IMR-90 (cell line): Measurements from ENCODE around the gene UBQLN1. TPM values are rescaled to one million over a fixed set of nuclear protein-coding genes. Genes with fewer than 3 reads are reported as not detected.

Experiments
- ATAC-seq: fragments of 200-7000 bp; cut with Tn5 transposase; 2 replicates; pipeline ENCODE4 v1.9.1; 2020; ENCODE audit warnings: low read depth, mild to moderate bottlenecking, moderate library complexity
- BruUV-seq: library from RNA; stranded (reverse); fragments of 400-500 nt; replicated peaks from 2 replicates; lab custom pipeline; 2021; lab: Mats Ljungman, UMichigan
- CTCF ChIA-PET: fragments of 300-600 bp; formaldehyde crosslinking; extraction: SDS; loops from one replicate; lab custom pipeline; 2021; ENCODE audit warnings: antibody characterized with exemption; lab: Yijun Ruan, JAX
- POLR2A ChIA-PET: fragments of 300-600 bp; sonication (Branson Sonifier 250); formaldehyde crosslinking; loops from one replicate; lab custom pipeline; 2022; ENCODE audit warnings: antibody characterized with exemption; ENCODE audit not compliant: unreplicated experiment; lab: Charles Lee
- DNase-seq: peaks from one replicate; pipeline ENCODE4 v3.0.0; 2013
- H2AFZ ChIP-seq: replicated peaks from 2 replicates; pipeline ENCODE3; 2013; ENCODE audit warnings: low read length, mild to moderate bottlenecking; ENCODE audit not compliant: poor library complexity
- H2AK5ac ChIP-seq: 2 replicates; pipeline ENCODE4 v1.6.1; 2013; ENCODE audit warnings: low read depth, low read length, inconsistent platforms
- H2AK9ac ChIP-seq: replicated peaks from 2 replicates; pipeline ENCODE3; 2013; ENCODE audit warnings: mild to moderate bottlenecking, low read depth, low read length, moderate library complexity; ENCODE audit not compliant: poor library complexity
- H2BK120ac ChIP-seq: 2 replicates; pipeline ENCODE4 v1.6.1; 2013; ENCODE audit warnings: low read depth, low read length, inconsistent platforms
- H2BK15ac ChIP-seq: 3 replicates; pipeline ENCODE4 v1.6.1; 2013; ENCODE audit warnings: low read depth, low read length, inconsistent platforms
- H2BK20ac ChIP-seq: 2 replicates; pipeline ENCODE4 v1.6.1; 2013; ENCODE audit warnings: low read depth, mild to moderate bottlenecking, inconsistent platforms, low read length, moderate library complexity
- H2BK5ac ChIP-seq: 2 replicates; pipeline ENCODE4 v1.6.1; 2013; ENCODE audit warnings: mild to moderate bottlenecking, low read depth, low read length, inconsistent platforms; ENCODE audit not compliant: poor library complexity, severe bottlenecking
- H3K14ac ChIP-seq: replicated peaks from 2 replicates; pipeline ENCODE4 v1.6.1; 2013; ENCODE audit warnings: low read depth, low read length, inconsistent platforms
- H3K18ac ChIP-seq: 2 replicates; pipeline ENCODE4 v1.6.1; 2013; ENCODE audit warnings: low read depth, low read length, control low read depth
- H3K23ac ChIP-seq: 2 replicates; pipeline ENCODE4 v1.6.1; 2013; ENCODE audit warnings: low read depth, low read length, inconsistent platforms
- H3K27ac ChIP-seq: 2 replicates; pipeline ENCODE4 v1.5.1; 2013; ENCODE audit warnings: mild to moderate bottlenecking, control low read depth, low read length; ENCODE audit not compliant: insufficient read depth
- H3K27me3 ChIP-seq: 2 replicates; pipeline ENCODE4 v1.6.1; 2013; ENCODE audit warnings: low read length; ENCODE audit not compliant: control insufficient read depth, insufficient read depth
- H3K36me3 ChIP-seq: 2 replicates; pipeline ENCODE4 v1.6.1; 2013; ENCODE audit warnings: low read length, mixed read lengths; ENCODE audit not compliant: control insufficient read depth, insufficient read depth
- H3K4ac ChIP-seq: 2 replicates; pipeline ENCODE4 v1.6.1; 2013; ENCODE audit warnings: low read depth, low read length, inconsistent platforms
- H3K4me1 ChIP-seq: 2 replicates; pipeline ENCODE4 v1.6.1; 2013; ENCODE audit warnings: low read length, mixed read lengths; ENCODE audit not compliant: control insufficient read depth, insufficient read depth
- H3K4me2 ChIP-seq: 2 replicates; pipeline ENCODE4 v1.6.1; 2013; ENCODE audit warnings: low read depth, mild to moderate bottlenecking, control low read depth, low read length, moderate library complexity
- H3K4me3 ChIP-seq: 2 replicates; pipeline ENCODE4 v1.5.1; 2013; ENCODE audit warnings: low read depth, mild to moderate bottlenecking, control low read depth, low read length, moderate library complexity; ENCODE audit not compliant: insufficient read depth
- H3K56ac ChIP-seq: 2 replicates; pipeline ENCODE4 v1.6.1; 2013; ENCODE audit warnings: low read length, inconsistent platforms; ENCODE audit not compliant: insufficient read depth; ENCODE audit errors: extremely low read depth
- H3K79me1 ChIP-seq, 2 experiments: 2 replicates each; pipeline ENCODE4 v1.6.1; 2013; ENCODE audit warnings: low read length in 2 of 2, inconsistent platforms in 1 of 2, low read depth in 1 of 2
- H3K9ac ChIP-seq: 2 replicates; pipeline ENCODE4 v1.6.1; 2013; ENCODE audit warnings: low read depth, low read length, control low read depth
- H3K9me1 ChIP-seq: 2 replicates; pipeline ENCODE4 v1.6.1; 2013; ENCODE audit warnings: low read length, inconsistent platforms; ENCODE audit not compliant: insufficient read depth
- H3K9me3 ChIP-seq: 2 replicates; pipeline ENCODE4 v1.6.1; 2013; ENCODE audit warnings: low read length; ENCODE audit not compliant: control insufficient read depth, insufficient read depth
- H4K20me1 ChIP-seq: 2 replicates; pipeline ENCODE4 v1.6.1; 2013; ENCODE audit warnings: low read length, inconsistent platforms; ENCODE audit not compliant: insufficient read depth
- H4K5ac ChIP-seq: 2 replicates; pipeline ENCODE4 v1.6.1; 2013; ENCODE audit warnings: mild to moderate bottlenecking, low read depth, low read length, control low read depth
- H4K8ac ChIP-seq, 2 experiments: 2 replicates each; pipeline ENCODE4 v1.6.1; 2013; ENCODE audit warnings: low read depth in 2 of 2, low read length in 2 of 2, control low read depth in 1 of 2, inconsistent platforms in 1 of 2
- H4K91ac ChIP-seq: 2 replicates; pipeline ENCODE4 v1.6.1; 2013; ENCODE audit warnings: low read depth, low read length, inconsistent platforms; ENCODE audit not compliant: insufficient read depth
- BHLHE40 ChIP-seq: fragments of 150-350 bp; IDR thresholded peaks from 2 replicates; pipeline ENCODE4 v1.6.1; 2016; ENCODE audit warnings: mild to moderate bottlenecking, low read depth, low read length
- CEBPB ChIP-seq: IDR thresholded peaks from 2 replicates; pipeline ENCODE4 v1.6.1; 2012; ENCODE audit warnings: low read depth, low read length, improper control_type of control experiment
- CHD1 ChIP-seq: IDR thresholded peaks from 2 replicates; pipeline ENCODE4 v1.6.1; 2012; ENCODE audit warnings: low read depth, low read length, improper control_type of control experiment
- CTCF ChIP-seq: conservative IDR thresholded peaks from 2 replicates; pipeline ENCODE4 v1.5.1; 2012; ENCODE audit warnings: mild to moderate bottlenecking, low read depth, low read length, improper control_type of control experiment
- ELK1 ChIP-seq: fragments of 150-350 bp; IDR thresholded peaks from 2 replicates; pipeline ENCODE4 v1.6.1; 2016; ENCODE audit warnings: low read depth, mild to moderate bottlenecking, low read length, moderate library complexity, borderline replicate concordance
- FOS ChIP-seq: fragments of 150-350 bp; IDR thresholded peaks from 2 replicates; pipeline ENCODE4 v1.6.1; 2016; ENCODE audit warnings: low read depth, low read length
- MAFK ChIP-seq: IDR thresholded peaks from 2 replicates; pipeline ENCODE4 v1.6.1; 2012; ENCODE audit warnings: low read depth, low read length, improper control_type of control experiment
- MAZ ChIP-seq: IDR thresholded peaks from 2 replicates; pipeline ENCODE4 v1.6.1; 2012; ENCODE audit warnings: low read depth, mild to moderate bottlenecking, low read length, improper control_type of control experiment, moderate library complexity, borderline replicate concordance
- MXI1 ChIP-seq: IDR thresholded peaks from 2 replicates; pipeline ENCODE4 v1.6.1; 2012; ENCODE audit warnings: low read depth, mild to moderate bottlenecking, low read length, moderate library complexity, borderline replicate concordance
- NFE2L2 ChIP-seq: fragments of 150-350 bp; IDR thresholded peaks from 2 replicates; pipeline ENCODE4 v1.6.1; 2016; ENCODE audit warnings: low read depth, mild to moderate bottlenecking, low read length
- POLR2A ChIP-seq: IDR thresholded peaks from 2 replicates; pipeline ENCODE4 v1.6.1; 2012; ENCODE audit warnings: mild to moderate bottlenecking, low read depth, low read length
- RAD21 ChIP-seq: IDR thresholded peaks from 2 replicates; pipeline ENCODE4 v1.6.1; 2012; ENCODE audit warnings: low read length, improper control_type of control experiment
- RCOR1 ChIP-seq: IDR thresholded peaks from 2 replicates; pipeline ENCODE4 v1.6.1; 2012; ENCODE audit warnings: mild to moderate bottlenecking, low read length, improper control_type of control experiment; ENCODE audit not compliant: insufficient replicate concordance
- RFX5 ChIP-seq: IDR thresholded peaks from 2 replicates; pipeline ENCODE4 v1.8.0; 2012; ENCODE audit warnings: low read depth, mild to moderate bottlenecking, low read length, moderate library complexity
- SMC3 ChIP-seq: fragments of 150-350 bp; IDR thresholded peaks from 2 replicates; pipeline ENCODE4 v1.6.1; 2016; ENCODE audit warnings: low read depth, mild to moderate bottlenecking, antibody characterized with exemption, low read length, moderate library complexity
- USF2 ChIP-seq: fragments of 150-350 bp; IDR thresholded peaks from 2 replicates; pipeline ENCODE4 v1.6.1; 2017; ENCODE audit warnings: mild to moderate bottlenecking, antibody characterized with exemption, low read length, low read depth
- WGBS, 2 experiments: methylation state at CpG; one replicate each; pipeline versions ENCODE4 v1.1.5 to v1.1.7; 2013; ENCODE audit warnings: missing lambda C conversion rate in 2 of 2; ENCODE audit not compliant: insufficient read length in 1 of 2; ENCODE audit errors: extremely low coverage in 2 of 2; 5-methylcytosine and 5-hydroxymethylcytosine counted together
- dilution Hi-C: fragments of 300-500 bp; cut with HindIII; formaldehyde crosslinking; loops from one replicate; pipeline ENCODE4 v1.14.3; 2018; ENCODE audit warnings: low sequenced_read_pairs; ENCODE audit not compliant: unreplicated experiment
- in situ Hi-C: fragments of 300-500 bp; cut with MboI; formaldehyde crosslinking; loops from 3 replicates; pipeline ENCODE4 v1.14.3; 2019; ENCODE audit warnings: low sequenced_read_pairs, inconsistent platforms, mixed read lengths
- intact Hi-C: fragments of 100-400 bp; cut with micrococcal nuclease; formaldehyde crosslinking; loops from 2 replicates; pipeline ENCODE4 v1.10.0; 2022
- polyA plus RNA-seq, 3 experiments: library from polyadenylated mRNA; depleted of rRNA; stranded (reverse); fragments of >200 nt; gene quantifications; 2 replicates each; pipeline ENCODE4 v1.2.3, GENCODE V29; 2012; ENCODE audit warnings: low replicate concordance in 1 of 3
- total RNA-seq: library from RNA; depleted of rRNA; stranded (reverse); fragments of >200 nt; gene quantifications from 2 replicates; pipeline ENCODE4 v1.2.3, GENCODE V29; 2012

Gene UBQLN1
- total and polyA plus RNA-seq, 2 of the 4 experiments (the other 2 are of a cell fraction): 74.3 to 164 TPM

GRCh38 chr9:83715221-83715620, 7.5 kb upstream of the UBQLN1 start:
- no peak overlapping the region for H3K4me2 ChIP-seq
- ChIA-PET POLR2A (no interaction called here), CTCF (interaction anchor here (0.8 kb wide), 1 partner anchor 10 kb away, joined by 3 read pairs; no protein-coding TSS in a partner anchor)
- no peak overlapping the region for H4K5ac ChIP-seq
- no peaks in the 10 kb centered on the region for H3K79me1 ChIP-seq
- H3K27ac ChIP-seq: no peak overlapping the region
- H2AK9ac ChIP-seq: no peak overlapping the region
- no peak overlapping the region for H2BK5ac ChIP-seq
- no peaks in the 10 kb centered on the region for H3K27me3 ChIP-seq
- dilution Hi-C loops: no loop called here
- in situ Hi-C loops: no loop called here
- no peak overlapping the region for H3K4me3 ChIP-seq
- H2BK120ac ChIP-seq: no peak overlapping the region
- TF ChIP-seq MXI1 (no peak), CEBPB (no peak), ELK1 (no peak), RAD21 (no peak), MAZ (no peak), USF2 (no peak), POLR2A (no peak), NFE2L2 (no peak), BHLHE40 (no peak), CTCF (no peak), FOS (no peak), CHD1 (no peak), SMC3 (no peak), RCOR1 (no peak), RFX5 (no peak), MAFK (no peak)
- no peaks in the 10 kb centered on the region for H4K20me1 ChIP-seq
- no TSS peak for BruUV-seq
- intact Hi-C loops: no loop called here
- peak; percentile 75 for ATAC-seq
- no peaks in the 10 kb centered on the region for H3K9me1 ChIP-seq
- no peak overlapping the region for H3K9ac ChIP-seq
- no peaks in the 10 kb centered on the region for H3K36me3 ChIP-seq
- H3K23ac ChIP-seq: no peak overlapping the region
- no peak overlapping the region for H3K4ac ChIP-seq
- H2AK5ac ChIP-seq: no peak overlapping the region
- 0 out of 2 replicates have a peak, but pooled peaks cover 2% of the 10 kb centered on the region for H3K9me3 ChIP-seq
- H2BK20ac ChIP-seq: no peak overlapping the region
- H4K91ac ChIP-seq: no peak overlapping the region
- no peak overlapping the region for H2BK15ac ChIP-seq
- H3K56ac ChIP-seq: no peak overlapping the region
- WGBS, 2 experiments: no CpG with 5 or more reads among the region's 1 CpG
- no peaks in the 10 kb centered on the region for H3K4me1 ChIP-seq
- H3K18ac ChIP-seq: no peak overlapping the region
- no peak overlapping the region for H3K14ac ChIP-seq
- H2AFZ ChIP-seq: no peak overlapping the region
- H4K8ac ChIP-seq: no peak overlapping the region
- DNase-seq: peak; percentile 20
